NCI-H146 (cell line): Measurements from ENCODE around the gene KRT17.
"Not testable (repeated sequence)": the region's sequence is repeated elsewhere in the genome, so short reads cannot be mapped to it uniquely, and the experiment has no call there.

Source experiments
- DNase-seq: peaks from one replicate; lab custom pipeline; 2025; lab: John Stamatoyannopoulos, UW

KRT17 gene

DNA sequence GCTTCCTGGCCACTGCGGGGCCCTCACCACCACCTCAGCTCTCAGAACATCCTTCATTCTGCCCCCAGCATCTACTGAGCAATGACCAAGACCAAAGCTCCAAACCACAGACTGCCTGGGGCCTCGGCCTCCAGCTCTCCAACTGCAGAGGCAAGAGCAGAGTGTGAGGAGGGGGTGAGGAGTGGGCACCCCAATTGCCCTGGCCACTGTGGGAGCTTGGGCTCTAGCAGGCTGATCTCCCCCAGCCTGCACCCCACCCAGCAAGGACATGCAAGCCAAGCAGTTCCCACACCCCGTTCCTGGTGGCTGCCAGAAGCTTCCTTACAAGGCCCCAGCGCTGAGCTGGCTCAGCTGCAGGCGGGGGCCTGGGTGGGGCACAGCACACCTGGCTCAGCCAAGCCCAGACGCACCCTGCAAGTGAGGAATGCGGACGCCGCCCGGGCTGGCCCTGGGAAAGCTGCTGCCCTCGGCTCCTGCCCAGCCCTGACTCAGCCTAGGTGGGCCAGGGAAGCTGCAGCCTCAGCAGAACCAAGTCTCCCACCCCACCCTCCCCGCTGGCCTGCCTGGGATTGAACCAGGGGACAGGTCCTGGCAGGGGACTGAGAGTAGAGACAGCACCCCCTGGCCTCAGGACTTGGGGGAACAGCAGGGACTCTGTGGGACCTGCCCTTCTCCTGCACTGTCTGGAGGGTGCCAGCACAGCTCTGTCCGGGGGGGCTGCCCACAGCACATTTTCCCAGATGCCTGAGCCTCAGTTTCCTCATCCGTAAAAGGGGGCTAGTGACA lies 29.7 kb upstream of the KRT17 start:
- no peak for DNase-seq

DNA sequence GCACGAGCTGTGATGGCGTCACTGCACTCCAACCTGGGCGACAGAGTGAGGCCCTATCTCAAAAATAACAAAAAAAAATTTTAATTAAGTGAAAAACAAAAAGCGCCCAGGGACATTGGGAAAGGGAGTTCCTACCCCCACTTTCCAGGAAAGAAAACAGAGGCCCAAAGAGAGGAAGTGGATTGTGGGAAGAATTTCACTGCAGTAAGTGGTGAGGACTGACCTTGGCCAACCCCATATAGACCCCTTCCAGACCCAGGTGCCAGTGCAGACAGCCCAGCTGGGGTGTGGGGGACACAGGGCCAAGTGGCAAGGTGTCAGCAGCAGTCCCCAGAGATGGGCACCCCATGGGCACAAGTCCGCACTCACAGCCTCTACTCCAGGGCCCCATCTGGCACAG lies 29.0 kb upstream of the KRT17 start:
- DNase-seq, result no peak

DNA sequence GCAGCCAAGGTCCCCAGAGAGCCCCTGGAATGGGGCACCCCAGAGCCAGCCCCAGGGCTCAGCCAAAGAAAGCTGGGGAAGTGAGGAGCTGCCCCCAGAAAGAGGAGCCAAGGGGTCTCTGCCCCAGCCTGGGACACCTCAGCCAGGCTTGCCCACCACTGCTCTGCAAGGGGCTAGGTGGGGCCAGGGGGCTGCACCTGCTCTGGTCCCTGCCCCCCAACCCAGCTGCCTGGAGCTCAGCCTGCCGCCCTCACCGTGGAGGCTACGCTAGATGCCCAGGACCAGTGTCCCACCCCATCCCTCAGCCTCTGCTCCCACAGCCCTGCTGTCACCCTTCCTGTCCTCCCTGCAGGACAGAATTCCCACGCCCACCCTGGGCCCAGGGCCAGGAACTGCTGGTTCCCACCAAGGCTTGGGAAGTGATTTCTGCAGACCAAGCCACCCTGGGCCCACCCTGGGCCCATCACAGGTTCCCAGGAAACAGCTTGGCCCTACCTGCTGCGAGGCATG lies 28.1 kb upstream of the KRT17 start:
- DNase-seq, result no peak

DNA sequence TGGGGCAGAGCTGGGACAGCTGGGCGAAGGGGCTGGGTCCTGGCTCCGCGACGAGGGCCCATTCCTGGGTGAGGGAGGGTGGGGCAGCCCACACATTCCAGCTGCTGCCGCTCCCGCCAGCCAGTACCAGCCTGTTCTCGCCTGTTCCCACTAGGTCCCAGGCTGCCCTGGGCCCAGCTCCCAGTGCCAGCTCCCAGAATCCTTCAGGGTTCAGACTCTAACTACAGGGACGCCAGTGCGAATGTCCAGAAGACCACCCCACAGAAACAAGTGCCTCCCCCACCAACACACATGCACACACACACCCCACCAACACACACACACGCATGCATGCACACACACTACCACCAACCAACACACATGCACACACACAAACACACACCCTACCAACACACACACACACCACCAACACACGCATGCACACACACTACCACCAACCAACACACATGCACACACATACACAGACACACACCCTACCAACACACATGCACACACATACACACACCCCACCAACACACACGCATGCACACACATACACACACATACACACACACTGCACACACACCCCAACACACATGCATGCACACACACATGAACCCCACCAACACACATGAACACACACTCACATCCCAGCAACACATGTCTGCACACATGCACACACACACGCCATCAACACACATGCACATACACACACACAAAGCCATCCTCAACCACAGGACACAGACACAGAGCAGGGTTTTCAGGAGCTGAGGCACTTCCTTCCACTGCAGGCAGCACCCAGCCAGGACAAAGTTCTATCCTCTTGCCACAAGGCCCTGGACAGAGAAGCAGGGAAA lies 27.5 kb upstream of the KRT17 start:
- no peak for DNase-seq

DNA sequence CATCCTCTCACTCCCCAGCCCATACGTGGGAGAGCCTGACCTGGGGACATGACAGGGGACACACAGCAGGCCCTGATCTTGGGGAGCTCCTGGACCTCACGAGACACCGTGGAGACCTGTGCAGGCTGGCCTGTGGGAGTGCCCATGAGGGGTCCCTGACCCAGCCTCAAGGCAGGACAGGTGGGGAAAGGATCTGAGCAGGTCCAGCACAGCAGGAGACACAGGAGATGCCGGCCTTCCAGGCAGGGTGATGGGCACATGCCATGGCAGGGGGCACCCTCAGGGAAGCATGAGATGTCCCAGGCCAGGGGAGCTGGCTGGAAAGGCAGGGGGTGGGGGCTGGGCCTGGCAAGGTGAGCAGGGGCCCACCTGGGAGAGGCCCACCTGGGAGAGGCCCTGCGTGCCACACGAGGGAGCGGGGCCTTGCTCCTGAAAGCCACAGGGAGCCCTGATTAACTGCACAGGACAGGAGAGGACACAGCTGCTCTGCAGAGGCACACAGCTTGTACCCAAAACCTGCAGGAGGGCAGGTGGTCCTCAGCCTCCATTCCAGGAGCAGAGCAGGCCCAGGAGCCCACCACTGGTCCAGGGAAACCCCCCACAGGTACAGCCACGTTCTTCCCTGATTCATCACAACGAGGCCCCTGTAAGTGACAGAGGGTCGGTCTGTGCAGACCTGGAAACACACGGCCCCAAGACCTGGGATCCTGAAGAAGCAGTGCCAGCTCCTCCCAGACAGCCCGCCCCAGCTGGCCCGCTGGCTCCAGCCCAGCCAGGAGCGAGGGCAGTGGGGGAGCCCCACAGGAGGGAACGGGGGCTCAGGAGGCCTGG lies 26.6 kb upstream of the KRT17 start:
- DNase-seq, result no peak

DNA sequence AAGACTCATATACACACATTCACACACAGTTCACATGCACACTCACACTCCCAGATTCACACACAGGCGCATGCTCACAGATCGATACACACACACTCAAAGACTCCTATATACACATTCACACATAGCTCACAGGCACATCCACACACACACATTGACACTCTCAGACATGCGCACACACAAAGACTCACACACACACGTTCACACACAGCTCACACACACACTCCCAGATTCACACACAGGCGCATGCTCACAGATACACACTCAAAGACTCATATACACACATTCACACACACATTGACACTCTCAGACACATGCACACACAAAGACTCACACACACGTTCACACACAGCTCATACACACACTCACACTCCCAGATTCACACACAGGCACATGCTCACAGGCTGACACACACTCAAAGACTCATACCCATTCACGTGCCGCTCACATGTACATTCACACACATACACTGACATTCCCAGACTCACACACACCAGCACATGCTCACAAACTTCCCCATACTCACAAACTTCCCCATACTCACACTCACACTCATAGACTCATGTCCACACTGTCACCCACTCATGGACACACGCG lies 25.6 kb upstream of the KRT17 start:
- no peak for DNase-seq

DNA sequence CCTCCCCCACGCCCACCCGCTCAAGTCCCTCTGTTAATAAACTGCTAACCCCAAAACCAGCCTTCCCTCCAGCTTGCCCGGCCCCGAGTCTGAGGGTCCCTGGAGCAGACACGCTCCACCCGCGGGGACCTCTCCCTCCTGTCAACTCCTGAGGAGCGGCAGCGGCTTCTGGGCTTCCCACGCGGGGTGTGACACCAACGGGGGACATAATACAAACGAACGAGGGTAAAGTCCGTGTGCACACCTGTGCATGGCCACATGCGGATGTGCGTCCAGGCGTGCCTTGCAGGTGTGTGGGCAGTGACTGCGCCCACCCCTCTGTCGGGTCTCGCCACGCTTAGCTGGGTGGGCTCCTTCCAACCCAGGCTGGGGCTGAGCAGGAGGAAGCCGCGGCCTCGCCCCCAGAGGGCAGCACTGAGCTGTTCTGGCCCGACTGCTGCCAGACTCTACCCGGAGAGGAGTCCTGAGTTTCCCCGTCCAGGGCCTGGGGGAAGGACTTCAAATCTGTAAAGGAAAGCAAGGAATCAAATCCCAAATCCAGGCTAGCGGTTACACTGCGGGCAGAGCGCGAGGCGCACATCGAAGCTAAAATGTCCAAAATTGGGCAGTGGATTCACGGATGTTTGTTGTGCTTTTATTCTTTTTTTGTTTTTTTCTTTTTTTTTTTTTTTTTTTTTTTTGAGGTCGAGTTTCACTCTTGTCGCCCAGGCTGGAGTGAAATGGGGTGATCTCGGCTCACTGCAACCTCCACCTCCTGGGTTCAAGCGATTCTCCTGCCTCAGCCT lies 24.2 kb upstream of the KRT17 start:
- DNase-seq, result peak; percentile 80

DNA sequence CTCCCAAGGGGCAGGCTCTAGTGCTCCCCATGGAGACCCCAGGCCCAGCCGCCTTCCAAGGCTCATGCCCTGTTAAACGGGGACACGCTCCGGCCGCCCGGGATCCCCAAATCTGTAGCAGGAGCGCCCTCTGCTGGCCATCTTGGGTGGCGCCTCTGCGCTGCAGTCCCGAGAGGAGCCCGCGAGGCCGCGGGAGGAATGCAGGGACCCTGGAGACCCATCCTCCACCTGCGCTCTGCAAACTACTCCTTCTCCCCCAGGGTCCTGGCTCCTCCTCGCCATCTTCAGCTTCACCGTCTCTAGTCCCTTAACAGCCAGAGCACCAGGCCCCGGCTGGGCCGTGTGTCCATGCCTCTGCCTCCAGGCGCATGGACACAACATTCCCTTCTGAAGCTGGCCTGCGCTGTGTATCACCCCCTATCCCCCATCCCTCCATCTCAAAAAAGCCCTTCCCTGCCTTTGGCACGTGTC lies 23.6 kb upstream of the KRT17 start:
- DNase-seq, result peak; percentile 80

DNA sequence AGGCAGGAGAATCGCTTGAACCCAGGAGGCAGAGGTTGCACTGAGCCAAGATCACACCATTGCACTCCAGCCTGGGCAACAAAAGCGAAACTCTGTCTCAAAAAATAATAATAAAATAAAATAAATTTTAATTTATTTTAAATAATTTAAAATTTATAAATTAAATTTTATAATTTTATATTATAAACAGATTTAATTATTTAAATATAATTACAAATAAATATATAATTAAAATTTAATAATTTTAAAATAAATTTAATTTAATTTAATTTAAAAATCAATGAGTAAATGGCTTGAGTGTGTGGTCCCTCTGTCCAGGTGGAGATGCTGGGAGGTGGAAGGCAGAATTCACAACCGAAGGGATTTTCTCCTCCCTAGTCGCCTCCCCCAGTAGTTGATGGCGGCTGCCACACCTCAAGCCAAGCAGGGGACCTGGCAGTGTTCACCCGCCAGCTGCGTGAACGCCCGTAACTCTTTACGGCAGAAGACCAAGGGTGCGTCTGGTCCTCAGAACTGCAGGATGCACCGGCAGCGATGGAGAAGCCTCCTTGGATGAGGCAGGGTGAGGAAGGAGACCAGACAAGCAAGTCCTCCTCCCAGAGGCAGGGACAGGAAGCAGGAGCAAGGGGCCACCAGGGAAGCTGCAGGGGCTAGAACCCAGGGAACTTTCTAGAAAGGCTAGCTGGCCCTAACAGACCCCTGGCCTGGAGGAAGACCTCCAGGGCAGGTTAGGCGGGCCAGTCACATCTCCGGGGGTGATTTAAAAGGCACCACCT lies 22.9 kb upstream of the KRT17 start:
- DNase-seq, result peak; percentile 57

DNA sequence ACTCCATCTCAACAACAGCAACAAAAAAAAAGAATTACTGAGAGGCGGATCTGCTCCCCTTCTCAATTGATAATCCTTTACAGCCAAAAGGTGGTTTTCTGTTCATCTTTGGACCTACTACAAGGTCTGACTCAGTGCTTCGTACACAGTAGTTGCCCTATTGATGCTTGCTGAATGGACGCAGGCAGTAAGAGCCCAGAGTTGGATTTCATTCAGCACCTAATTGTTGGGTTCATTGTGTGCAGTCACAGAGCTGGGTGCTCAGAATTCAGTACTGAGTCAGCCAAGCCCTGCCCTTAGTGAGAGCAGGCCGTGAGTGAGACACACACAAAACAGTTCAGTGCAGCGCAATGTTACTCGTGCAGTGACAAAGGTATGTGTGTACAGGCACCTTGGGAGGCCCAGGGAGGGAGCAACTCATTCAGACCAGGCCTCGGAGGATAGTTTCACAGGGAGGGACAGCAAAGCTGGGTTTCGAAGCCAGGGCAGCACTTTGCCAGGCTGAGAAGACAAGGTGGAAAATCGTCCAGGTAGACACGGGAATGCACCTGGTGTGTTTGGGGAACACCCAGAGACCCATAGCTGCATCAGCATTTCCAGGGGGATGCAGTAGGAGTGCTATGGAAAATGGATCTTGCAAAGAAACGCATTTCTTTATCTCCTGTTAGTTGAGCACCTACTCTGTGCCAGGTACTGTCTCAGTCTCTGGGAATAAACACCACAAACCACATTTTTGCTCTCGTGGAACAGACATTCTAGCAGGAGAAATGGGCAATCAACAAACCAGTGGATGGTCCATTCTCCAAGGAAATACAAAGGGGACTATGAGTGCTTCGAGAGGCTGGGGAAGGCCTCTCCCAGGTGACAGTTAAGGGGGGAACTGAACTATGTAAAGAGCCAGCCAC lies 18.1 kb upstream of the KRT17 start:
- DNase-seq, result no peak

DNA sequence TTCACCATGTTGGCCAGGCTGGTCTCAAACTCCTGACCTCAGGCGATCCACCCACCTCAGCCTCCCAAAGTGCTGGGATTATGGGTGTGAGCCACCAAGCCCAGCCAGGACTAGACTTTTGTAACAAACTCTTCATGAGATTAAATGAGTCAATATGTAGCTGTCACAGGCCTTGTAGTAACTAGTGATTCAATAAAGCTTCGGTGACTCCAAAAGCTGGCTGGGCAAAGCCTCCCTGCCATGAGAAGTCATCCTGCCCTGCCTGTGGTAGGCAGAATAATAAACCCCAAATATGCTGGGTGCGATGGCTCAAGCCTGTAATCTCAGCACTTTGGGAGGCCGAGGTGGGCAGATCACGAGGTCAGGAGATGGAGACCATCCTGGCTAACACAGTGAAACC lies 16.2 kb upstream of the KRT17 start:
- not testable (repeated sequence) for DNase-seq

DNA sequence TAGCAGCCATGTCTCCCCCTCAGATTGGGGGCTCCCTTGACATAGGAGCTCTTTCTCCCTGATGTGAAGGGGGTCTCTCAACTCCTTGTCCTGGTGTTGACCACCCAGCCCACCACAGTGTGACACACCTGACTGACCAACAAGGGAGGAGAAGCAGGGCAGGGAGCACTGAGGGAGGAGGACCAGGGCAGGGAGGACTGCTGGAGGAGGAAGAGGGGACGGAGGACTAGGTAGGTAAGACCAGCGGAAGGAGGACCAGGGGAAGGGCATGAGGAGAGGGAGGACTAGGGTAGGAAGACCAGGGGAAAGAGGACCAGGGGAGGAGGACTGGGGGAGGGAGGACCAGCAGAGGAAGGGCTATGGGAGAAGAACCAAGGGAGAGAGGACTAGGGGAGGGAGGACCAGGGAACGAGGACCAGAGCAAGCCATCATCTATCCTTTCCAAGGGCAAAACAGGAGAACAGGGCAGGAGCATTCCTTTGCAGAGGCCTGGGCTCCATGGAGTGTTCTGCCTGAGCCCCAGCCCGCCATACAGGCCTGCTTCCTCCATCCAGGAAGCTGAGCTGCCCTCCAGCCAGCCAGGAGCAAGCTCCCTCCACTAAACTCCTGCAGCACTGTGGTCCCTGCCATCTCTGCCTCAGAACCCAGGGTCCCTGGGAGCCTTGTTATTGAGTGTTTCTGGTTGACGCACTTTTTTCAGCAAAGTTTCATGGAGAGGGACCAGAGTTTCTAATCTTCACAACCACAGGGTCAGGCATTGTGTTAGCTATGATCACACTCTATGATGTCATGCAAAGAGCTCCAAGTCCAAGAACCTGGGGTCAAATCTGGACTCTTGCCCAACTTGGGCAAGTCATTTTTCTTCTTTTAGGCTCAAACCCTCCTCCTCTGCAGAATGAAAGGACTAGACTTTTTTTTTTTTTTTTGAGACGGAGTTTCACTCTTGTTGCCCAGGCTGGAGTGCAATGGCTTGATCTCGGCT lies 15.4 kb upstream of the KRT17 start:
- DNase-seq, result no peak

DNA sequence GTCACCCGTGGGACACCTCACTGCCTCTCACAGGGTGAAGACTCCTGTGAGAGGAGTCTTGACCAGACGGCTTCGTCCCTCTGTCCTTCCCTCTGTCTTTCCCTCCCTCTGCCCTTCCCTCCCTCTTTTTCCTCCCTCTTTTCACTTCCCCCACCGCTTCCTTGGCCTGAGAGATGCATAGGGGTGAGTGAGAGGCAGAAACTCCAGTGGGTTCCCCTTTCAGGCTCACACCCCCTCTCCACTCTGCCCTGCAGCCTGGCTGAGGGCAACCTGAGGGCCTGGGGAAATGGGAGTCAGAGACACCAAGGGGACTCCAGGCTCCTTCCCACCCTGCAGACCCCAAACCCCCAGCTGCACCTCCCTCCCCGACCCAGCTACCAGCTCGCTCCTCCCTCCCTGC lies 14.6 kb upstream of the KRT17 start:
- no peak for DNase-seq

DNA sequence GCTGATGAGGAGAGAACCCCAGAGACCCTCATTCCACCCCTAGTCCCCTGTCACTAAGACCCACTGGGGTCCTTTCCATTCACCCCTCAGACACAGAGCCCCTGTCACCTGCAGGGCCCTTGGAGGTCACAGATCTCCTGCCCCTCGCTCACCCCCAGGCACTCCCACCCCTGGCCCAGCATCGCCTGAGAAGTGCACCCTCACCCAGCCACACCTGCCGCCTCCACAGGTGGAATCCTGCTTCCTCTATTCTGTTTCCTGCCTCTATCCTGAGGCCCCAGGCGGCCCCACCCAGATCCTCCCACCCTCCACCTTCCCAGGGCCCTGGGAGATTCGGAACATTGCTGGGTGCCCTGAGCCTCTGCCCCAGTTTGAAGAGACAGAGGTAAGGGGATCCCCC lies 13.8 kb upstream of the KRT17 start:
- no peak for DNase-seq

DNA sequence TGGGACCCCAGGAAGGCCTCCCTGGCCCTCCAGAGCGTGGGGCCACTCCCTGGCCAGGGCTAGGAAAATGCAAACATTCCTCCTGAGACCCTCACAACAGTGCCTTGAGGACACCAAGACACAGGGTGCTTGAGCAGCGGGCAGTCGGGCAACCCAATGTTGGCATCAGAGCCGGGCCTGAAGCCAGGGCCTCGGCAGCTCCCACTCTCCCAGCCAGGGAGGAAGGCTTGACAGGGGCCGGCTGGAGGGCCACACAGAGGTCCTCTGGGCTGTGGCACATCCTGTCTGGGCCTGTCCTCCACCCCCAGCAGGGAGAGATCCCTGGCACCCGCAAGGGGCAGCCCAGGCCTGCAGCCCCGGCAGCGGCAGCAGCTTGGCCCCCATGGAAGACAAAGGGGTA lies 12.3 kb upstream of the KRT17 start:
- DNase-seq, result no peak

DNA sequence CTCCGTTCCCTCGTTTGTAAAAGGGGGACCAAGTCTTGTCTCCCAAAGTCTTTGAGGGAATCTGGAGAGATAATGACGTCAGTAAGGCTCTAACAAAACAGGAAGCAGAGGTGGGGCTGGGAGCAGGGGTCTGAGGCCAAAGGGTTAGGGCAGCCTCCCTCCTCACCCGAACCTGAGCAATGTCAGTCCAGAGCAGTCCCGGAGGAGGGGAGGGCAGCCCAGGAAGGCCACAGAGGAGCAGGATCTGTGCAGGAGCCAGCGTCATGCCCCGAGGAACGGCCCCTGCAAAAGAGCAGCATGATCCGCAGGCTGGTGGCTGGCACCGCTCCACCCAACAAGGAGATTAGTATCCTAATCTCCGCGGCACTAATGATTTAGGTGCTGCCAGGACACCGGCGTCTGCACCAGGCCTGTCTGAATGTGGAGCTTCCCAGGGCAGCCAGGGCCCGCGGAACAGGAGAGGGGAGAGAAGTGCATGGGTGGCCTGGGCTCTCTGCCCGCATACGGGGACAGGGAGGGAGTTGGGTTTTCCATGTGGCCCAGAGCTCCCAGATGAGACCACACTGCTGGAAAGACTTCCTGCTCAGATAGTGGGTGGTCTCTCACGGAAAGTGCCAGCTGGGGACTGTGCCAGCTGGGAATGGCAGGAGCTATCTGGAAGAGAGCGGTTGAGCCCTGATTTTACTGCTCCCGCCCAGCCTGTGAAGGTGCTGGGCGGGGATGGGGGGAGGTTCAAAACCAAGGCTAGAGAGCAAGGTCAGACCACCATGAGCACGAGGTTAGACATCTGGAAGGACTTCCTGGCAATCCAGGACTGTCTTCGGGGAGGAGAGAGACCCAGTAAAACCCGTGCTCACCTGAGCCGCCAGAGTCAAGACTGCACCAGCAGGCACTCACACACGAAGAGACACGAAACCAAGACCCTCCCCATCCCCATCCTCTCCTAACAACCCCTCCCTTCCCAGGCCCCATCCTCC lies 11.0 kb upstream of the KRT17 start:
- DNase-seq, result no peak

DNA sequence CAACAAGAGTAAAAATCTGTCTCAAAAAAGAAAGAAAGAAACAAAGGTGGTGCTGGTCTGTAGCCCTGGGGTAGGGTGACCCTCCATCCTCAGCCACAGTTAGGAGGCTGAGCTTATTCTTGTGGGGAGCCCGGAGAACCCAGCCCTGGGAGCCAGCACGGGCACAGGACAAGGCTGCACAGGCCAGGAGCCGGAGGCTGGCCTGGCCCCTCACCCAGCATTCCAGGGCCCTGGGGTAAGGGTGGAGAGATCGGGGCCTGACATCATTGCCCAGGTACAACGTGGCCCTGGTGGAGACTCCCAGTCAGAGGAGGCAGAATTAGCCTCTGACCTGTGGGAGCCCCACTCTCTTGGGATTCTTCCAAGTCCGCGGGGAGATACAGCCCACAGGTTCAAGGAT lies 10.3 kb upstream of the KRT17 start:
- no peak for DNase-seq
